Mesenteric fat pad (tissue), 1 donor: ENCODE data around the gene SOCS1. TPM values are rescaled to one million over a fixed set of nuclear protein-coding genes. Genes with fewer than 3 reads are reported as not detected.

Source experiments
- DNase-seq: peaks from one replicate; pipeline ENCODE4 v3.0.0-alpha.2; 2020; ENCODE audit warnings: low spot score
- total RNA-seq: library from RNA; stranded (reverse); fragmentation: NEBNext Ultra II Directional; extraction: Animal tissue kit (Norgen Biotek cat#: 25700); gene quantifications from one replicate; pipeline ENCODE4 v1.2.1, GENCODE V29; 2021
- donor health status: DM: yes; HTN: yes; CAD: no.

SOCS1 gene
- total RNA-seq, 1 donor from 2014 or later: 35.0 TPM

DNA sequence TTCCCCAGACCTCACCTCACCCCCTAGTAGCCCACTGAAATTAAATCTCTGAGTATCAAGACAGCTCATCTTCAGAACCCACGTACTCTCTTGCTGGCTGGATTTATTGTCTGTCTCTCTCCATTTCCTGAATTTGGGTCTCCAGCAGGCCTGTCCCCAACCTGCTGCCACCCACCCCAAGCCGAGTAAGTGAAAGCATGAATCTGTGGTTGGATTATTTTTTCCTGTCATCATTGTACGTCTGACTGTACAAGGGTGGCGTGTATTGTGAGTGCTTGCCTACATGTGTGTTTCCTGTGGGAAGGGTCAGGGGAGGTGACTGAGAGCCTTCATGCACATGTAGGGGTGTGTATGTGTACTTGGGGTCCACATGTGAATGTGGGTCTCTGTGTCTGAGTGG is 7.7 kb upstream of the SOCS1 start:
- DNase-seq: no peak

DNA sequence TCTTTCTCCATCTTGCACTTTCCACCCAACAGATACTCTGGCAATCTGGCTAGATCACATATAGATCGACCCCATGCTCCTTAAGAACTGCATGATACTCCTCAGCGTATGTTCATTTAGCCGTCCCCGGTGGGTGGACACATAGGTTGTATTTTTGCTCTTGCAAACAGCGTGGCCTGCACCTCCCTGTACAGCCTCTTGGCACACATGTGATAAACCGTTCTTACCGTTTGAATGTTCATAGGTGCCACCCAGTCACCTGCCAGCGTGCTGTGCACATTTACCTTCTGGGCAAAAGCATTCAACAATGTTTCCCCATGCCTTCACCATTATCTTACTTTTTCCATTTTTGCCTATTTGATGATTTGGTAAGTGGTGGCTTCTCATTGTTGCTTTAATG is 6.9 kb upstream of the SOCS1 start:
- no peak for DNase-seq

DNA sequence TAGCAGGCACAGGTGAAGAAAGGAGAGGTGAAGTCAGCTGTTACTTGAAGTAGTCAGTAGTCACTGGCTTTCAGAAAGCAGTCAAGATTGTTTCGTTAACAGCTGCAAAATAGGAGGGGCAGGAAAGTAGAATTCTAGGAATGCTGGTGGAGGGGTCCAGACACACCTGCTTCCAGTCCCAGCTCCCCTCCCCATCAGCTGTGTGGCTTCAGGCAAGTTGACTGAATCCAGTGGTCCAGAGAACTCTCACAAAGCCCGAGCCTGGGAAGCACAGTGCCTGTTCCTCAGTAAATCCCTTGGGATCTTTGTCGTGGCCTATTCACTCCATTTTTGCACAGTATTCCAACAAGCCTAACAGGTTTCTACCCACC is 4.6 kb upstream of the SOCS1 start:
- no peak for DNase-seq

DNA sequence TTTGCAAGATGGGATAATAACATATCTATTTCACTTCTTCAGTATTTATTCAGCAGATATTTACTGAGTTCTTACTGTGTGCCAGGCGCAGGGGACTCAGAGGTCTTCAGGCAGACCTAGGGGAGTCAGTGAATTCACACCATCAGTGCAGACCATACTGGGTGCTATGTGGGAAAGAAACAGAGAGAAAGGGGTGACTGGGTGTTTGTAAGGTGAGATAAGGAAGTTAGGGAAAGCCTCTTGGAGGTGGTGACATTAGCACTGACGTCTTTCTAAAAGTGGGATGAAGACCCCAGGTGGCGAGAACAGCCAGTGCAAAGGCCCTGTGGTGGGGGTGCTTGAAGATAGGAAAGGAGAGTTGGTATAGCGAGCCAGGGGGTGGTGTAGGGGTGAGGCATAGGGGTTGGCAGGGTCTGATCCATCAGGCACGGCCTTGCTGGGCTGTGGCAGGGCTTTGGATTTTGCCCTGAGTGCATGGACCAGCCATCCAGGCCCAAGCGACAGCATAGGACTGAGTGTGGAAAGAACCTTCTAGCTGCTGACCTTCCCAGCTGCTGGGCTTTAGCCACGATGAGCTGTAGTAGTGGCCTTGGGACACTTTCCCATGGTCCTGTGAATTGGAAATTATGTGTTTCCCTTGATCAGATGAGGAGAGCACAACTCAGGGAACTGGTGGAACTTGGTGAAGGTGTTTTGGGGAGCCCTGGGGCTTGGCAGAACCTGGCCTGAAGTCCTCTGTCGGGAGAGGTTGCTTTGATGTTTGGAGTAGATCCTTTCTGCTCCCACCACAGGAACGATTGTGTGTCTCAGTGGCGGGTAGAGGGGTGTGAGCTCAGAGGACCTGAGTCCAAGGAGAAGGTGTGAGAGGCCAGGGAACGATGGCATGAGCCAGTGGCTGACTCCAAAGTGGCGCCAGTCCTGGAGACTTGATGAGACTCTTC is 3.9 kb upstream of the SOCS1 start:
- no peak for DNase-seq

DNA sequence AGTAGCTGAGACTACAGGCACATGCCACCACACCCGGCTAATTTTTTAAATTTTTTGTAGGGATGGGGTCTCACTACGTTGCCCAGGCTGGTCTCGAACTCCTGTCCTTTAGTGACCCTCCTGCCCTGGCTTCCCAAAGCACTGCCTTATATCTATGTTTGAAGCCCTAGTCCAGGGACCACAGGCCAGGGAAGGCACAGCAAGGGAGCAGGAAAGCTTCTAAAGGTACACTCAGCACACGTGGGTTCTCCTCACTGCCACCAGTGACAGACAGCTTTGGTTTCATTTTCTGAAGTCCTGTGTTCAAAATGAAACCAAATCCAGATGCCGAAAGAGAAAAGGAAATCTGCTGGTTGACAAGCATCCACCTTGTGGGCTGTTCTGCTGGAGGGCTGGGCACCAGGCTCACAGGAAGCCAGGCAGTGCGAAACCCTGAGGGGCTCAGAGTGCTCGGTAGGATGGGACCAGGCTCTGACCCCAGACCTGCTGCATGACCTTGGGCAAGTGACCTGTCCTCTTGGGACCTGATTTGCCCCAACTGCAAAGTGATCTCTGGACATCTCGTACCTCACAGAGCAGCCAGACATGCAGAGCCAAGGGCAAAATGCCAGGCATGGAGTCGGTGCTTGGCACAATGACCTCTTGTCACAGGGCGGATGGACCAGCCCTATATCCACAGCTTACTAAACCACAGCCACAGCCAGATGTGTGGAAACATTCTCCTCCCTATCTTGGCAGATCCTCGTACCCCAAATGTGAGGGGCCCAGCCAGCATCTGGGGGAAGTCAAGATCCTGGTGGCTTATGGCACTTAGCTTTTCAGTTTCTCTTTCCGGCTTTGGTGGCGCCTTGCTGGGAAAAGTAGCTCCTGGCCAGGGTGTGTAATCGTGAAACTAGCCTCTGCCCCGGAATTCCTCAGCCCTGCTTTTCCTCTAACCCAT is 2.8 kb upstream of the SOCS1 start:
- no peak for DNase-seq

DNA sequence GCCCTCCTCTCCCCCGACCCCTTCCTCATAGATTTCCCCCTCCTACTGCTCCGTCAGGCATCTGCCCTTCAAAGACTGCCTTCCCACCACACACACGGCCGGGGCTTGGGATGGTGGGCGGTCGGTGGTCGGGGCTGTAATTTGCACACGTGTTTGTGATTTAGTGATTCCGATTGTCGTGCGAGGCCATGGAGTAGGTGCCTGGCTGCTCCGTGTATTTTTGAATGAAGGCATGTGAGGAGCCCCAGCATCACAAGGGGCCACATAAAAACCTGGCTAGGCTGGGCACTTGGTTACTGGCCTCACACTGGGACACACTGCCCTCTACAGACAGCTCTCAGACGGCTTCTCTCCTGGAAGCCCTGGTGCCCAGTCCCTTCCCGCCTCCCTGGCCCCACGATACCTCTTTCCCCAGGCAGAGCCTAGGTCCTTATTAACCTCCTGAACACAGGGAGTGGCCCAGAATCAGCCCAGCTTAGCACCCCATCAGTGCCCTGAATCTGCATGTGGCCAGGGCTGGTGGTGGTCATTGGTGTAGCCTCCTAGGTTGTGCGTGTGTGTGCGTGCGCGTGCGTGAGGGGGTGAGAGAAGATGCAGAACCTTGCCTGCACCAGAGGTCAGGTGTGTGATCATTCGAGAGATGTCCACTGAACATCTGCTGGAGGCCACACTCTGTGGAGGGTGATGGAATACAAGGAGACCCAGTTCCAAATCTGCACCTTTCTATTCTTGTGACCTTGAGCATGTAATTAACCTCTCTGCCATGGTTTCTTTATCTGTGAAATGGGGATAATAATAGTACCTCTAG is 1.3 kb upstream of the SOCS1 start:
- no peak for DNase-seq

DNA sequence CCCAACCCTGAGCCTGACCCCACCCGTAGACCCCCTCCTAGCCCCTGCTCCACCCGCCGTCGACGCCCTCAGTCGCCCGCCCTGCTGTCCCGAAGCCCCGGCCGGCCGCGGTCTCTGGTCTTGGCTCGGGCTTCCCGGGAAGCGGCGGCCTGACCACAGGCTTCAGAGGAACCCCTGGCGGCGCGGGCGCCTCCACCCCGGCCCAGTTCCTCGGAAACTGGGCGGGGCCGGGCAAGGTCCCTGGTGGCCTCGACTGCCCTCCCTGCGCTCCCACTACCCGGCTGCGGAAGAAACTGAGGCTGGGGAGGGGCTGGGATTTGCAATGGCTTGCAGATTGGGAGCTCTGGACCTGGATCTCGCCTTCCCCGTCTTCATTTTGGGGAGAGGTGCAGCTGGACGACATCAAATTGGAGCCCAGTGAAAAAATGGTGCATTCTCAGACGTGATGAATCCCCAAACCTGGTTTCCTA is 692 bp upstream of the SOCS1 start:
- no peak for DNase-seq

DNA sequence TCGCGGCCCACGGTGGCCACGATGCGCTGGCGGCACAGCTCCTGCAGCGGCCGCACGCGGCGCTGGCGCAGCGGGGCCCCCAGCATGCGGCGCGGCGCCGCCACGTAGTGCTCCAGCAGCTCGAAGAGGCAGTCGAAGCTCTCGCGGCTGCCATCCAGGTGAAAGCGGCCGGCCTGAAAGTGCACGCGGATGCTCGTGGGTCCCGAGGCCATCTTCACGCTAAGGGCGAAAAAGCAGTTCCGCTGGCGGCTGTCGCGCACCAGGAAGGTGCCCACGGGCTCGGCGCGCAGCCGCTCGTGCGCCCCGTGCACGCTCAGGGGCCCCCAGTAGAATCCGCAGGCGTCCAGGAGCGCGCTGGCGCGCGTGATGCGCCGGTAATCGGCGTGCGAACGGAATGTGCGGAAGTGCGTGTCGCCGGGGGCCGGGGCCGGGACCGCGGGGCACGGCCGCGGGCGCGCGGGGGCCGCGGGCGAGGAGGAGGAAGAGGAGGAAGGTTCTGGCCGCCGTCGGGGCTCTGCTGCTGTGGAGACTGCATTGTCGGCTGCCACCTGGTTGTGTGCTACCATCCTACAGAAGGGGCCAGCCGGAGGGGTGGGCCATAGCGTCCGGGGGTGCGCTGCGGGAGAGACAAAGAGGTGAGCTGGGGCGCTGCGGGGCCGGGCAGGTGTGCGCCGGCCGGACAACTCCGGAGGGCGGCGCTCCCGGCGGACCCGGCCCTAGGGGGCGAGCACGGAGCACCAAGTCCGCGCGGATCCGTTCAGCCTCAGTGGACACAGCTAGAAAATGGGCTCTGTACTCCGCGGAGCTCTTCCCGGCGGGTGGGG is 879 bp downstream of the SOCS1 start:
- no peak for DNase-seq

DNA sequence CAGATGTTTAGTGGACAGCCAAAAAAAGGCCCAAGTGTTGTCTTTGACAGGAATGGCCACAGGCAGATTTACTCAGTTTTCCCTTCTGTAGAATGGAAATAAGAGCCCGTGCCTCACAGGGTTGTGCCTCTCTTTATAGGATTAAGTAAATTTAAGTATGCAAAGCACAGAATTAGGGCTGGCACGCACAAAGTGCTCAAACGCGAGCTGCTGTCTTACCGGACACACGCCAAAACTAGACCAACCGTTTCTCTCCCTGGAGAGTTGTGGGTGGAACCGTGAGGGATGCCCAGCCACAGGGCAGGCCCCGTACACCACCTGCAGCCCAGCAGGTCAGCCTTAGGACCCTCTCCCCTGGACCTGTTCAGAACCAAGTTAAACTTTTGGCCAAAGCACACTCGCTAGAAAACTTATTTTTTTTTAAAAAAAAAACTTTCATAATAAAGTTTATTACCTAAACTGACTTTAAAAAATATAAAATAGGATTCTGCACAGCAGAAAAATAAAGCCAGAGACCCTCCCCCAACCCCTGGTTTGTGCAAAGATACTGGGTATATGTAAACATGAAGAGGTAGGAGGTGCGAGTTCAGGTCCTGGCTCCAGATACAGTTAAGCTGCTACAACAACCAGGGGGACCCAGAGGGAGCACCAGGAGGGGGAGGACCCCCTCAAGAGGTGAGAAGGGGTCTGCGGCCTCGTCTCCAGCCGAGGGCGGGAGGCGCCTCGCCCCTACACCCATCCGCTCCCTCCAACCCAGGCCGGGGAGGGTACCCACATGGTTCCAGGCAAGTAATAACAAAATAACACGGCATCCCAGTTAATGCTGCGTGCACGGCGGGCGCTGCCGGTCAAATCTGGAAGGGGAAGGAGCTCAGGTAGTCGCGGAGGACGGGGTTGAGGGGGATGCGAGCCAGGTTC is 1.8 kb downstream of the SOCS1 start:
- DNase-seq: no peak

DNA sequence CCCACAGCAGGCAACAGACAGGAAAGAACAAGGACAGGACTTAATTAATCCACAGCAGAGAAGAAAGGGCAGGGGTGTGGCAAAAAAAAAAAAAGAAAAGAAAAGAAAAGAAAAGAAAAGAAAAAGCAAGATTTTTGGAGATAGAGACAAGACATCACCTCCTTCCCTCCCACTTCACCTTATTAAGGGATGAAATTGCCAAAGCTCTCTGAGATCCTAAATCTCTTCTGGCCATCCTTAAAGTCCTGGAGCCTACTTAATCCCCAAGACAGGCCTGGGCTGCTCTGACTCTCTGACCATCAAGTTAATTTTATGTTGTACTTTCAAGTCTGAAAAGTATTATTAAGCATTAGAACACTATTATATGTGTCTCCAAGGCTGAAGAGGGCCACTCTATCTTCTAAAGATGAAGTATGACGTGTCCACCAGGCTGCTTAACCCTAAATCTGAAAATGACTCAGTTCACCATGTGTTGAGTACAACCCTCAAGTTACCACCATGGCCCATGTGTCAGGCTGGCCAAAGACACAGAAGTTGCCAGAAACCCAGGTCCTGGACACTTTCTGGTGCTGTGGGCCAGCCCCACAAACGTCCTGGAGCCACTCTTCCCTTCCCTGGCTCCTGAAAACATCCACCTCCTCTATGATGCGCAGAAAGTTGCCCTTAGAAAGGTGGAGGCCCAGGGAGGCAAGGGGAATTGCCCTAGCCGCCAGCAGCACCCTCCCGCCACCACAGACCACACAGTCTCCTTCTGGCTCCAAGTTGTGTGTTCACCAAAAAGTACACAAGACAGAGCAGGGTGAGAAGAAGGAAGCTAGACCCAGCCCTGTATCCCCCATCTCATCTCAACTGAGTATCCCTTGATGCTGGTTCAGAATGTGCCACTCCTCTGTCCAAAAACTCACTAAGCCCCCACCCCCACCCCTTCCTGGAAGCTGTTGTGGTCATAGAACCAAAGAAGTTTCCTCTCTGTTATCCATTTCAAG is 2.7 kb downstream of the SOCS1 start:
- DNase-seq: no peak

DNA sequence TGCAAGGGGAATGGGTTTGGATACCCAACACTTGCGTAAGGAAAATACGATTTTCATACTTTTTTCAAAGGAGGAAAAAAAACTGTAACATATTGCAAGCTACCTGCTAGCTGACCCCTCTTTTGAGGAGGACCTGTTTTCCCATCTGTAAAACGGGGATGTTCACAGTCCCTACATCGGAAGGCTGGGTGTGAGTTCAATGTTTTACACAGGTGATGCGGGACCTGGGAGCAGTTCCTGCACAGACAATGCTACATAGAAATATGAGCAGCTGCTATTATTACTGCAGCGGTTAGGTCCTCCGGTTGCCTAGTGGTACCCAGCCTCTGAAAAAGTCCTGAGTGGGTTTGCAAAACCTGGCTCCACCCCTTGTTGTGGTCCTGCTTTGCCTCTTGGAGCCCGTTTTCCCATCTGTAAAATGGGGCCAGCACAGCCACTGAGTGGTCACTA is 3.5 kb downstream of the SOCS1 start:
- DNase-seq: no peak

DNA sequence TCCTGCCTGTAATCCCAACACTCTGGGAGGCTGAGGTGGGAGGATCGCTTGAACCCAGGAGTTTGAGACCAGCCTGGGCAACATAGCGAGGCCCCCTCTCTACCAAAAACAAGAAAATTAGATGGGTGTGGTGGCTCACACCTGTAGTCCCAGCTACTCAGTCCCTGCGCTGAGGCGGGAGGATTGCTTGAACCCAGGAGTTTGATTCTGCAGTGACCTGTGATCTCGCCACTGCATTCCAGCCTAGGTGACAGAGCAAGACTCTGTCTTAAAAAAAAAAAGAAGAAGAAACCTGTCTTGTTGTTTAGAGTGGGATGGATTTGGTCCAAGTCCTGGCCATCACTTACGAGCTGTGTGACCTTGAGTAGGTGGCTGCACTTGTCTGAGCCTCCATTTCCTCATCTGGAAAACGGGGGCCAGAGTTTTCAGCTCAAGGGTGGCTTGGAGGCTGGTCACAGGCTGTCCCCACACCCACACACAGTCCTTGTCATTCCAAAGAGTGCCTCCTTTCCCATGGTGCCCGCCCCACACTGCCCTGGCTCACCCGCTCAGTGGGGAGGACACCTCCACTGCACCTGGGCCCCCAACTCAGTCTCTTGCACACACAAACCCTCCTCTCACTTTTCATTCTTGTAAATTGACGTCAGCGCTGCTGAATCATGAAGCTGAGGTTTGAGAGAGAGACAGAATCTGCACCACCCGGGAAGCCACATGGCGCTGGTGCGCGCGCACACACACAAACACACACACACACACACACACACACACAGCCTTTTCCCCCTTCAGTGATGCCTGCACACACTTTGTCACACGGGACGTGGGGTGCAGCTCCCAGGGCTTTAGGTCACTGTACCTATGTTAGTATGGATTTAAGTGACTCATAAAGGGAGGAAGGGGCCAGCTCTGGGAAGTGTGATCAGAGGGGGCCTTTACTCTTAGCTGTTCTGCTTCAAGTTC is 4.2 kb downstream of the SOCS1 start:
- DNase-seq: no peak

DNA sequence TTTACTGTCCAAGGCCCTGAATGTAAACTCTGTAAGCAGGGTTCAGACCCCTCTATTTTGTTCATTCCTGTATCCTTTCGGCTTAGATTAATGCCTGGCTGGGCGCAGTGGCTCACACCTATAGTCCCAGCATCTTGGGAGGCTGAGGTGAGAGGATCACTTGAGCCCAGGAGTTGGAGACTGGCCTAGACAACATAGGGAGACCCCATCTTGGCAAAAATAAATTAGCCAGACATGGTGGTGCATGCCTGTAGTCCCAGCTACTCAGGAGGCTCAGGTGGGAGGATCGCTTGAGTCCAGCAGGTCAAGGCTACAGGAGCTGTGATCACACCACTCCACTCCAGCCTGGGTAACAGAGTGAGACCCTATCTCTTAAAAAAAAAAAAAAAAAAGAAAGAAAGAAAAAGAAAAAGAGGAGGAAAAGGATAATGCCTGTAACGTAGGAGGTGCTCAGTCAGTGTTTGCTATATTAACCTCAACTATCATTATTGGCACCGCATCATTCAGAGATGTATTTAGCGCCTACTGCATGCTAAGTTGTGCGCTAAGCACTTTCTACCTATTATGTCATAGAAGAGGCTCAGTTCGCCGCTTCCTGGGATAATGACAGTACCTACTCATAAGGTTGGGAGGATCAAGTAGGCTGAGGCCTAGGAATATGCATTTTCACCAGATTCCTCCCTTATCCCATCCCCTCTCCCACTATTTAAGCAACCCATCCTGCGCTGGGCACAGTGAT is 5.0 kb downstream of the SOCS1 start:
- no peak for DNase-seq

DNA sequence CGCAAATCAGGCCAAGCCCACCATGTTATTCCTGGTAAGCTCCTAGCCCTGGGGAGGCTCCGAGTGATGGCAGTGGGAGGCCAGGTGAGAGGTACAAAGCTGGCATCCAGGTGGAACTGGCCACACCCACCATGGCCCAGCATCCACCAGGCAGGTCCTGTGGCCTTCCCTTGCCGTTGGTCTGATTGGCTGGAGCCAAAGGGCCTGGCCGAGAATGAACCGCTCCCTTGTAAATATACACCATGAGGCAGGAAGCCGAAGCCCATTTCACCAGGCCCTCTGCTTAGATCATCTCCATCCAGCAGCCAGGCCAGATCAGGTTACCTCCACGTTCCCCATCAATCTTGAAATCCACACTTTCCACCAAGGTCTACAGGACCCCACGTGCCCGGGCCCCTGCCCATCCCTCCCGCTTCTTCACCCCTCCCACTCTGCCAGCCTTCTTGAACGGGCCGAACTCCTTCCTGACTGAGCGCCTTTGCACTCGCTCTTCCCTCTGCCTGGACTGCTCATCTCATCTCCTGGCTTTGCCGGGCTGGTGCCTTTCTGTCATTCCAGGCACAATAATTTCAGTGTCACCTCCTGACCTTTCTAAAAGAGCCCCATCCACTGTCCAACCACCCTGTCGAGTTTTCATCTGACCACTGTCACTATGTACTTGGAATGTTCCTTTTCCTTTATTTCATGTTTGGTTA is 5.8 kb downstream of the SOCS1 start:
- DNase-seq: no peak
